IMR-90 (cell line): ENCODE data around the gene MTA1.

Experiments used
- MXI1 ChIP-seq: IDR thresholded peaks from 2 replicates; pipeline ENCODE4 v1.6.1; 2012; ENCODE audit warnings: low read depth, mild to moderate bottlenecking, low read length, moderate library complexity, borderline replicate concordance
- POLR2A ChIP-seq: IDR thresholded peaks from 2 replicates; pipeline ENCODE4 v1.6.1; 2012; ENCODE audit warnings: mild to moderate bottlenecking, low read depth, low read length
- RAD21 ChIP-seq: IDR thresholded peaks from 2 replicates; pipeline ENCODE4 v1.6.1; 2012; ENCODE audit warnings: low read length, improper control_type of control experiment
- RFX5 ChIP-seq: IDR thresholded peaks from 2 replicates; pipeline ENCODE4 v1.8.0; 2012; ENCODE audit warnings: low read depth, mild to moderate bottlenecking, low read length, moderate library complexity
- SMC3 ChIP-seq: fragments of 150-350 bp; IDR thresholded peaks from 2 replicates; pipeline ENCODE4 v1.6.1; 2016; ENCODE audit warnings: low read depth, mild to moderate bottlenecking, antibody characterized with exemption, low read length, moderate library complexity
- TF ChIP-seq, protein P1 (sequence below): conservative IDR thresholded peaks from 2 replicates; pipeline ENCODE4 v1.5.1; 2012; ENCODE audit warnings: mild to moderate bottlenecking, low read depth, low read length, improper control_type of control experiment
- TF ChIP-seq, protein P2 (sequence below): fragments of 150-350 bp; IDR thresholded peaks from 2 replicates; pipeline ENCODE4 v1.6.1; 2017; ENCODE audit warnings: mild to moderate bottlenecking, antibody characterized with exemption, low read length, low read depth

DNA sequence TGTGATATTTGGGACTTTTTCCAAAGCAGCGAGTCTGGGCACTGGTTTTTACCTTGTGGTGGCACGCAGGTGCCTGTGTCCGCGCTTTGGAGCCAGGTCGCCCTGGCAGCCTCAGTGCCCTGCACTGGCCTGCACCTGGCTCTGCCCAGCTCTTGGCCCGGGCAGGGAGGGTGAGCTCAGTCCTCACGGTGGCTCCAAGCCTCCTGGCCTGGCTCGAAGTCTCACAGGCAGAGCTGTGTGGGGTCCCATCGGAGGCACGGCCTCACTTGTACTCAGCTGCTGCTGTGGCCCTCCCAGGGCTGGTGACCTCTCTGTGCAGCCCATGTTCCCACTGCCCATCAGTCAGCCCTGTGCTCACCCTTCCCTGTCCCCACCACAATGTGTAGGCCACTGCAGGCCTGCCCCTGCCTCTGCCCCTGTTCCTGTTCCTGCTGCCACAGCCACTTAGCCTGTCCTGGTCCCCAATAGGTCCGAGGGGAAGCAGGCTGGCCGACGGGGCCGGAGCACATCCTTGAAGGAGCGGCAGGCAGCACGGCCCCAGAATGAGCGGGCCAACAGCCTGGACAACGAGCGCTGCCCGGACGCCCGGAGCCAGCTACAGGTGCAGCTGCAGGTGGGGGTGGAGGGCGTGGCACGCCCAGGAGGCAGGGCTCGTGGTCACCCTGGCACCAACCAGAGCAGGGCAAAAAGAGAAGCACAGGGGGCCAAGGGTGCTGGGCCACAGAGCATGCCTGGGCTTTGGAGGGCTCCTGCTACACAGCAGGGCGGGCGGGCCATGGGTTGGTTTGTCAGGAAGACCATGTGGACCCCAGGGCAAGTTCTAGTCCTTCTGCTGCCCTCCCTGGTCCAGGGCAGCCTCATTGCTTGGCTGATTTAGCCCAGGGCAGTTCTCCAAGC, 37.9 kb upstream of the MTA1 start:
- TF ChIP-seq, protein P1, sequence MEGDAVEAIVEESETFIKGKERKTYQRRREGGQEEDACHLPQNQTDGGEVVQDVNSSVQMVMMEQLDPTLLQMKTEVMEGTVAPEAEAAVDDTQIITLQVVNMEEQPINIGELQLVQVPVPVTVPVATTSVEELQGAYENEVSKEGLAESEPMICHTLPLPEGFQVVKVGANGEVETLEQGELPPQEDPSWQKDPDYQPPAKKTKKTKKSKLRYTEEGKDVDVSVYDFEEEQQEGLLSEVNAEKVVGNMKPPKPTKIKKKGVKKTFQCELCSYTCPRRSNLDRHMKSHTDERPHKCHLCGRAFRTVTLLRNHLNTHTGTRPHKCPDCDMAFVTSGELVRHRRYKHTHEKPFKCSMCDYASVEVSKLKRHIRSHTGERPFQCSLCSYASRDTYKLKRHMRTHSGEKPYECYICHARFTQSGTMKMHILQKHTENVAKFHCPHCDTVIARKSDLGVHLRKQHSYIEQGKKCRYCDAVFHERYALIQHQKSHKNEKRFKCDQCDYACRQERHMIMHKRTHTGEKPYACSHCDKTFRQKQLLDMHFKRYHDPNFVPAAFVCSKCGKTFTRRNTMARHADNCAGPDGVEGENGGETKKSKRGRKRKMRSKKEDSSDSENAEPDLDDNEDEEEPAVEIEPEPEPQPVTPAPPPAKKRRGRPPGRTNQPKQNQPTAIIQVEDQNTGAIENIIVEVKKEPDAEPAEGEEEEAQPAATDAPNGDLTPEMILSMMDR: no peak
- no peak for TF ChIP-seq SMC3
- TF ChIP-seq RFX5: no peak
- TF ChIP-seq POLR2A: no peak
- TF ChIP-seq RAD21: no peak
- TF ChIP-seq MXI1: no peak
- TF ChIP-seq, protein P2, sequence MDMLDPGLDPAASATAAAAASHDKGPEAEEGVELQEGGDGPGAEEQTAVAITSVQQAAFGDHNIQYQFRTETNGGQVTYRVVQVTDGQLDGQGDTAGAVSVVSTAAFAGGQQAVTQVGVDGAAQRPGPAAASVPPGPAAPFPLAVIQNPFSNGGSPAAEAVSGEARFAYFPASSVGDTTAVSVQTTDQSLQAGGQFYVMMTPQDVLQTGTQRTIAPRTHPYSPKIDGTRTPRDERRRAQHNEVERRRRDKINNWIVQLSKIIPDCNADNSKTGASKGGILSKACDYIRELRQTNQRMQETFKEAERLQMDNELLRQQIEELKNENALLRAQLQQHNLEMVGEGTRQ: no peak
